ENCODE results near the gene HOXD13.

The HOXD13 gene

GRCh38 chr2:176080540-176081375 lies 11.8 kb upstream of the HOXD13 start:
- DNase-seq (ENCODE audit: low read depth in 1 of 2, low spot score in 1 of 2), result no peak

DNA sequence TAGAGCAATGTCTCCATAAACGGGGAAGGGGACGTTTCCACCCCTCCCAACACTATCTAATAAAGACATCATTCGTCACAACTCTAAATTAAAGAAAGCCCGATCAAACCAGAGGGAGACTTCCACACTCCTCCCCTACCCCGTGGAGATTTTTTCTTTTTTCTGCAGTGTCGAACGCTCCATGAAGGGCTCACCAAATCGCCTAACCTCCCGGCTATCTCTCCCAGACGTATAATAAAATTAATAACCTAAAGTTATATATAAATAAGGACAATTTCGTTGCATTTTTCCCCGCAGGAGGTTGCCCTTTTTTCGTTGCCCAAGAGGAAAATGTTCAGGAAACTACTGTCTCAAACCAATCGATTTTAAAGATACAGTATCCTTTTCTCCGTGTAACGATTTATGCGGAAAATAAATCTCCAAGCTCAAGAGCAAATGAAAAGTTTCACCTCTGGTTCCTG lies 11.1 kb upstream of the HOXD13 start:
- no peak for DNase-seq (ENCODE audit: low read depth in 1 of 2, low spot score in 1 of 2)

GRCh38 chr2:176081837-176082524 lies 10.5 kb upstream of the HOXD13 start:
- DNase-seq (ENCODE audit: low read depth in 1 of 2, low spot score in 1 of 2), result no peak

DNA sequence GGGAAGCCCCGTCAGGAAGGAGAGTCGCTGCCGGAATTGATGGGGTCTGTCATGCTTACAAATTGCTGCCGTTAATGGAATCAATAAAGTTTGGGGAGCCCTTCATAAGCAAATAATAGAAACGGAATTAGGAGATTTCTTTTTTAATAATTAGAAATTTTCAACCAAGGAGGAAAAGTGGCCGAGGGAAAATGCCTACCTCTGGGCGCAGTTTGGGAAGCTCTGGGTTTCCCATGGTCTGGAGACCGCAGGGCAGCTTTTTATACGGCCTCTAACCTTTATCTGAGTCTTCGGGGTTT lies 10.0 kb upstream of the HOXD13 start:
- no peak for DNase-seq (ENCODE audit: low read depth in 1 of 2, low spot score in 1 of 2)

- DNase-seq (ENCODE audit: low read depth in 1 of 2, low spot score in 1 of 2), result no peak
Observed at GRCh38 chr2:176082824-176083751, 9.4 kb upstream of the HOXD13 start.

GRCh38 chr2:176083796-176084261 lies 8.7 kb upstream of the HOXD13 start, which contains the start of gene EVX2:
EVX2 (minus strand) TSS chr2:176083962; CDS start chr2:176083776, 186 bp downstream.
- DNase-seq (ENCODE audit: low read depth in 1 of 2, low spot score in 1 of 2), result no peak

DNA sequence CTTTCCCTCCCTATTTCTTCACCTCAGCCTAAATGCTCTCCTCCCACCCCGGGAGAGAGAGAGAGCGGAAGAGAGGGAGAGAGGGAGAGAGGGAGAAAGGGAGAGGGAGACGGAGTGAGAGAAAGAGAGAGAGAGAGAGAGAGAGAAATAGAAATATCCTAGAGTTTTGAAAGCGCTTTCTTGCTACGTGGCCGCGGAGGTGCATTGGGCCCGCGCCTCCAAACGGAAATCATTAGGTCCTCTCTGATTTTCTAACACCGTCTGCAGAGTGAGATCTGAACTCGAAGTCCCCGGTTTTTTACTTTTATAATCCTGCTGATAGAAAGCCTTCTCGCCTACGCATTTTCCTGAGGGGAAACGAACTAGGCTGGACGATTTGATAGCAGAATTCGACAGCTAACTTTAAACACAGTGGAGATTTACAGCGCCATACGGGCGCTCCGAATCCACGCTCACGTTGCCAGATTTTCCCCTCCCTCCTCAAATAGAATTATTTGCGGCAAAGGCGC lies 7.9 kb upstream of the HOXD13 start:
- no peak for DNase-seq (ENCODE audit: low read depth in 1 of 2, low spot score in 1 of 2)

- DNase-seq (ENCODE audit: low read depth in 1 of 2, low spot score in 1 of 2), result no peak
Observed at GRCh38 chr2:176085120-176085788, 7.3 kb upstream of the HOXD13 start.

- no peak for DNase-seq (ENCODE audit: low read depth in 1 of 2, low spot score in 1 of 2)
Observed at GRCh38 chr2:176085861-176086771, 6.4 kb upstream of the HOXD13 start.

DNA sequence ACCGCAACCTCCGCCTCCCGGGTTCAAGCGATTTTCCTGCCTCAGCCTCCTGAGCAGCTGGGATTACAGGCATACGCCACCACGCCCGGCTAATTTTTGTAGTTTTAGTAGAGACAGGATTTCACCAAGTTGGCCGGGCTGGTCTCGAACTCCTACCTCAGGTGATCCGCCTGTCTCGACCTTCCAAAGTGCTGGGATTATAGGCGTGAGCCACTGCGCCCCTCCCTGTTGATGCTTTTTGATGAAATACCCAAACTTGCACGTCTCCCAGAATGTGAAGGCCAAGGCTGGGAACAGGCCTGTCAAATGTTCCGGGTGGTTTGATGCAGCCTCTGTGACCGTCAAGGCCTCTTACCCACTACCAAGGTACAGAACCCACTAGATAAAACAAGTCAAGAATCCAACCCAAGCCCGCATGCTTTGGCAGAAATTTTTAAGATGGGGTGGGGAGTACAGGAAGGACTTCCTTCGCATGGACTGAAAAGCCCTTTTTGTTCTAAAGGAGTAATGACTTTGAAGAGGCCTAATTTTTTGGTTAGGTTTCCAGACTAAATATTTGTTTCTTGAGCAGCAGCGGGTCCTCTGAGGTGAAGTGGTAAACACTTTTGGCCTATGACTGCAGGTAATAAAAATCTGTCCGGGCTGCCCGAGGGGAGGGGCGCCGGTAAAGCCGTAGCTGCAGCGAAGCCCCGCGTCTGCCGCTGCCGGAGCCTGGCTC lies 5.0 kb upstream of the HOXD13 start:
- DNase-seq (ENCODE audit: low read depth in 1 of 2, low spot score in 1 of 2), result no peak

- no peak for DNase-seq (ENCODE audit: low read depth in 1 of 2, low spot score in 1 of 2)
Observed at GRCh38 chr2:176088048-176088936, 4.2 kb upstream of the HOXD13 start.

DNA sequence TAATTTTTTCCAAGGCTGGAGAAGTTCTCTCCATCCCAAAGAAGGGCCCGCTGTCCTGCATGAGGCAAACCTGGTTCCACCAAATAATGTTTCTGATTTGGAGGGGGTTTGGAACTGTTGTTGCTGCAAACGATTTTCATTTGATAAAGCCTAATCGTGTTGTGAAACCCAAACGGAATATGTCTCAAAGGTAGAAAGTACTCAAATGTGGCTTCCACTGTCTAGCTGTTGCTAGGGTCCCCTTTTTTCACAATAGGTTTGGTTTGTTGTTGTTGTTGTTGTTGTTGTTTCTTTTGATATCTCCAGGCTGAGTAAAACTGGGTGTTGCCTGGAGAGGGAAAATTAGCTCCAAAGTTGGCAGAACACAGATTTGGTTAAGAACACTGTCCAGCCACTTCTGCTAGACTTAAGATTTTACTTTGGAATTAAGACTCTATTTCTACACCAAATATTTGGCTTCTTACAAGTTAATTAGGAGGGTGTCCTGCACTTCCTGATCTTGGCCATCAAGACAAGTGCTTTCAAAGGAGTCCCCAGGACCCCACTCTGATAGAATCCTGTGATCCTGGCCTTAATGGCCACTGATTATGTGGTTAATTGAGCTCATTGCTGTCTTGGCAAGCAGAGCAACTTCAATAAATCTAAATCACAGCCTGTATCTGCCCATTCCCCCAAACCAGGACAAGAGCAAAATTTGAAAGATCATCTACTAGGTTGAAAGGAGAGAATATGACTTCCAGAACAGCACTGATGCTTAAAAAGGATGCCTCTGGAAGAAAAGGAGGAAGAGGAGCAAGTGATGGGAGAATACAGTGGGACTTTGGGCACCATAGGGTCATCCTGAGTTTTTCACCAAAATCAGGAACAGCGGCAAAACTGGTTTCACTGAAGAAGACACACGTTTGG lies 3.3 kb upstream of the HOXD13 start:
- DNase-seq (ENCODE audit: low read depth in 1 of 2, low spot score in 1 of 2), result no peak

DNA sequence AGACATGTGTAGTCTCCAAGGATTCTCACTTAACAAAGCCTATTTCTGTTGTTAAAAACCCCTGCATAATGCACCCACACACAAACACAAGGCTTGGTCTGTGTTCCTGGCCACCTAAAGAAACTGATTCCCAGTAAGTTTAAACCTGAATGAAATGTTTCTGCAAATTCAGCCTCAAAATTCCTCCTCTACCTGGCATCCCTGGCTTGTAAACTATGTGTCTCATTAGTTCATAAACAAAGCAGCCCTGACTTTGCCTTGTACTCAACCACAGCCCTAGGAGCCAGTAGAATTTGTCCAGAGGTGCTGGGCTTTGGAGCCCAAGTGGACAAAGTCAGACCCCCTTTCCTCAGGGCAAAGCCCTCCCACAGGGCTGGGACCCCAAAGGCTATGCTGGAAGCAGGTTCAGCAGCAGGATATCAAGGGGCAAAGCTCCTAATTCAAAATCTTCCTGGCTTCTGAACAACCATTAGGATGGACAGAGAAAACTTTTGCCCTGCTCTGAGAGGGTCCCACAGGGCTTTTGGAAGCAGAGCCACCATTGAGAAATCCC lies 2.6 kb upstream of the HOXD13 start:
- DNase-seq (ENCODE audit: low read depth in 1 of 2, low spot score in 1 of 2), result no peak

- no peak for DNase-seq (ENCODE audit: low read depth in 1 of 2, low spot score in 1 of 2)
Observed at GRCh38 chr2:176090862-176091261, 1.7 kb upstream of the HOXD13 start.

DNA sequence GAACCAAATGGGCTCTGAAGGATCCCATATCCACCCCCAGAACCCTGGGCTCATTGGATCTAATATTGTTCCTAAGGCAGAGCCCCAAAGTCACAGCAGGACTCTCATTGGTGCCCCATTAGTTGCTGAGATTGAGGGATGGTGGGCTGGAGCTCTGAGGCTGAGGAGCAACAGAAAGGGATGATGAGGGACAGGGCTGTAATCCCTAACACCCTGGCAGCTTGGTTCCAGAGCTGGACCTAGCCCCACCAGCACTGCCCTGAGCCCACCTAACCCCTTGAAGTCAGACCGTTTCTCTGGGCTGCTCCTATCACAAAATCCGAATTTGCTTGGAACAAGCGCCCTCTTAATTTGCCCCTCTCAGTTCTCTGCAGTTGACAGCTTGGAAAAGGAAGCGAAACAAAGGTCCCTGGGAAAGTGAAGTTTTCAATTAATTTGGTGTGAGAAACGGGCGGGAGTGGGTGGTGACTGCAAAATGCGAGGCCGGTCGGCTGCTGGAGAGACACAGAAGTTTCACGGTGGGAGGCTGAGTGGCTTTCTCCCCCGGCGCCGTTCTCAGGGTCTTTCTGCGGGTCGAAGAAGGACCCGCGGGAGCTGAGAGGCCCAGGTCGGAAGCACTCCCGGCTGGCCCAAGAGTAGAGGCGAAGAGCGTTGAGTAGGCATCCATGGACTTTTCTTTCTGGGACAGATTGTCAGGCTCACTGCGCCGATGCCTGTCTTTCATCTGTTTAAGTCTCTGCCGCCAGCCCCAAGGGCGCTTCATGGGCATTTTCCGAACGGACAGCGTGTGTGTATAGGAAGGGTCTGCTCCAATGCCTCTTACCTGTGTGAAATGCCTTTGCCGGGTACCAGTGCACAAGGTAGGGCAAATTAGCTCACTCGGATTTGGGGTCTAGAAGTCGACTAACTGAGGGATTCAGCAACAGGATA lies 927 bp upstream of the HOXD13 start:
- DNase-seq (ENCODE audit: low read depth in 1 of 2, low spot score in 1 of 2), result no peak
